MG63 (cell line): ENCODE data around the gene ENDOG. TPM values are rescaled to one million over a fixed set of nuclear protein-coding genes. Genes with fewer than 3 reads are reported as not detected.
"Not testable (repeated sequence)": the region's sequence is repeated elsewhere in the genome, so short reads cannot be mapped to it uniquely, and the experiment has no call there.

Experiments used
- DNase-seq: peaks from one replicate; pipeline ENCODE4 v3.0.0-alpha.2; 2020
- H3K27me3 ChIP-seq: fragments of 250-450 bp; sonication (Bioruptor Pico); 2 replicates; pipeline ENCODE4 v1.5.1; 2020; ENCODE audit warnings: mild to moderate bottlenecking, moderate library complexity
- H3K36me3 ChIP-seq: fragments of 250-450 bp; sonication (Bioruptor Pico); 2 replicates; pipeline ENCODE4 v1.5.1; 2020; ENCODE audit warnings: mild to moderate bottlenecking, moderate library complexity
- H3K4me3 ChIP-seq: fragments of 250-450 bp; sonication (Bioruptor Pico); 2 replicates; pipeline ENCODE4 v1.5.1; 2020; ENCODE audit warnings: mild to moderate bottlenecking, moderate library complexity
- H3K9me3 ChIP-seq: fragments of 250-450 bp; sonication (Bioruptor Pico); 2 replicates; pipeline ENCODE4 v1.5.1; 2020; ENCODE audit warnings: mild to moderate bottlenecking, moderate library complexity
- total RNA-seq: library from RNA; depleted of rRNA; stranded (reverse); fragments of >200 nt; shearing (Covaris generic); gene quantifications from 2 replicates; pipeline ENCODE4 v1.2.3, GENCODE V29; 2014; ENCODE audit warnings: low replicate concordance

ENDOG gene
- total RNA-seq, 1 experiment from 2014 or later, result 19.7 TPM

DNA sequence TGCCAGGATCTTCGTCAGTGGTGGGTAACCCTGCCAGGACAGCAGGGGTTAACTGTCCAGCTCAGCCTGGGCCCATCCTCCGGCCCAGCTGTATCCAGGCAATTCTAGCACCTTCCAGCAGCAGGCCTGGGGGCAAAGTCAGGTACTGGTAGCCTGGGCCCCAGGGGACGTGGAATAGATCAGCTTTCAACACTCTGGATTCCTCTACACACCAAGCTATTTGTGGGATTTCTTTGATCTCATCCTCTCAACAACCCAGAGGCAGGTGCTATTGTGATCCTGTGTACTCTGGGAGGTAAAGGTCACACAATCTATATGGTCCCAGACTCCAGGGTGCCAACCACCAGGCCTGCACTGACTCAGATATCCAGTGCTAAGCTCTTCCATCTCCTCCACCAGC, 20.0 kb downstream of the ENDOG start:
- no peaks in the 10 kb centered on the region for H3K9me3 ChIP-seq
- no peaks in the 10 kb centered on the region for H3K36me3 ChIP-seq
- H3K27me3 ChIP-seq, result no peaks in the 10 kb centered on the region
- no peak for DNase-seq
- no peak overlapping the region for H3K4me3 ChIP-seq

GRCh38 chr9:128840524-128840923, 22.2 kb downstream of the ENDOG start:
- Histone ChIP-seq H3K36me3 (no peaks in the 10 kb centered on the region), H3K27me3 (no peaks in the 10 kb centered on the region), H3K9me3 (no peaks in the 10 kb centered on the region), H3K4me3 (no peak overlapping the region)
- no peak for DNase-seq

DNA sequence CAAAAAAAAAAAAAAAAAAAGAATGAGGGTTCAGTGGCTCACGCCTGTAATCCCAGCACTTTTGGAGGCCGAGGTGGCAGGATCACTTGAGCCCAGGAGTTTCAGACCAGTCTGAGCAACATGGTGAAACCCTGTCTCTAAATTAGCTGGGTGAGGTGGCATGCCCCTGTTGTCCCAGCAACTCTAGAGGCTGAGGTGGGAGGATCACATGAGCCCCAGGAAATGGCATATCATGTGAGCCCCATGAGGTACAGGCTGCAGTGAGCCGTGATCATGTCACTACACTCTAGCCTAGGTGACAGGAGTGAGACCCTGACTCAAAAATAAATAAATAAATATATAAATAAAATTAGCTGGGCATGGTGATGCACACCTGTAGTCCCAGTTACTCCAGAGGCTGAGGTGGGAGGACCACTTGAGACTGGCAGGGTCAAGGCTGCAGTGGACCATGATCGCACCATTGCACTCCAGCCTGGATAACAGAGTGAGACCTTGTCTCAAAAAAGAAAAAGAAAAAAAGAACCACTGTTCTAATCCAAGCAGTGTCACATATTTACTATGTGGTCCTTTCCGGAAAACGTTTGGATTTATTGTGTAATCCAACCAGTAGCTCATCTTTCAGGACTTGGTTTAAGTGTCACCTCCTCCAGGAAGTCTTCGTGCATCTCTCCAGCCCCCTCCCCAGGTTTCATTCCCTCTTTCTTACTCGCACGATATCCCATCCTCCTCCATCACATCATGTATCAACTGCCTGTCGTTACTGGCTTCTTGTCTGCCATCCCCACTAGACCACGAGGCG, 23.6 kb downstream of the ENDOG start:
- Histone ChIP-seq H3K27me3 (no peaks in the 10 kb centered on the region), H3K4me3 (no peak overlapping the region), H3K36me3 (no peaks in the 10 kb centered on the region), H3K9me3 (no peaks in the 10 kb centered on the region)
- no peak for DNase-seq

DNA sequence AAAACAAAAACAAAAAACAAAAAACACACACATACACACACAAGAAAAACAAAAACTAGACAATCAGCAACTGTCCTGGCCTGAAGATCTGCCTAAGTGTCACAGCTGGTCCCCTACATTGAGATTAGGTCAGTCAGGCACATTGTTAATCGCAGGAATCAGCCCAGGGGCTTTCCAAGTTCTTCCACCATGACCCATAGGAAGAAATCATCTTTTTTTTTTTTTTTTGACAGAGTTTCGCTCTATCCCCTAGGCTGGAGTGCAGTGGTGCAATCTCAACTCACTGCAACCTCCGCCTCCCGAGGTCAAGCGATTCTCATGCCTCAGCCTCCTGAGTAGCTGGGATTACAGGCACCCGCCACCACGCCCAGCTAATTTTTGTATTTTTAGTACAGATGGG, 24.9 kb downstream of the ENDOG start:
- H3K36me3 ChIP-seq, H3K4me3 ChIP-seq, DNase-seq, H3K9me3 ChIP-seq, H3K27me3 ChIP-seq: not testable (repeated sequence)

DNA sequence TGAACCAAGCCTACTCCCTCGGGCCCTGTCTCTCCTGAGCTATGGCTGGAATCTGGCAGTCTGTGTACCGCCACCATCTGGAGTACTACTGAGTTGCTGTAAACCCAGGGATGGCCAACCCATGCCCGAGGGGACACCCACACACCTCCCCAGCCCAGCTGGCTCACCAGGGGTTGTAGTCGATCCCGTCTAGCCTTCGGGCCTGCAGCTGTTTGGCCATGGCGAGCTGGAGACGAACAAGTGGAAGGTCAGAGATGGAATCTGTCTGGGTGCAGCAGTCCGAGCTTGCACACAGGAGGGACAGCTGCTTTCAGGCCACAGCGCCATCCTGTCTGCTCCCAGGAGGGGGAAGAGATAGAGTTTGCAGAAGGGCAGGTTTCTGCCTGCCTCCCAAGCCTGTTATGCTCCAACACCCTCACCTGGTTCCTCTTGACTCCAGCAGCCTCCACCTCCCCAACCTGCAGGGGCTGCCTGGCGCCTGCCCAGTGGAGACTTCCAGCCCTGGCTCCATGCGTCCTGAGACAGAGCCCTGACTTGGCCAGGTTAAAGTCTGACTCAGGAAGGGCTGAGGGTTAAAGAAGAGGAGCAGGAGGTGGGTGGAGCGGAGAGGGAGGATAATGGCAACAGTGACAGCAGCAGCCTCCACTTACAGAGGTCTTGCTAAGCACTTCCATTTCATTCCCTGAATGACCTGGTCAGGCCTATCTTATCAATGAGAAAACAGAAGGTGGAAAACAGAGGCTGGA, 27.1 kb downstream of the ENDOG start:
- Histone ChIP-seq H3K36me3 (no peaks in the 10 kb centered on the region), H3K4me3 (no peak overlapping the region), H3K9me3 (peaks cover 7% of the 10 kb centered on the region), H3K27me3 (no peaks in the 10 kb centered on the region)
- no peak for DNase-seq

DNA sequence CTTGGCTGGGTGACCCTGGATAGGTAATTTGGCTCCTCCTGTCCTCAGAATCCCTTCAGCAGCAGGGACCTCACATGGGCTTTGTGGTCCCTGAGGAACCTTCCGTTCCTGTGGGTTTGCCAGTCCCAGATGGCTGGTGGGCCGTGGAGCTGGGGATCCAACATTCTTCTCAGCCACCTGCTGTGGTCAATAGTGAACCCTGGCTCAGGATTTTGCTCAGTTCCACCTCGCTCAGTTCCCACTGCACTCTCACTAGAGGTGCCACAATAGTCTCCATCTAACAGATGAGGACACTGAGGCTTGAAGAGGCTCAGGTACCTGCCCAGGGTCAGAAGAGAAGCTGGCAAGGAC, 28.4 kb downstream of the ENDOG start:
- DNase-seq, result no peak
- Histone ChIP-seq H3K4me3 (no peak overlapping the region), H3K9me3 (peaks cover 8% of the 10 kb centered on the region), H3K27me3 (no peaks in the 10 kb centered on the region), H3K36me3 (no peaks in the 10 kb centered on the region)

DNA sequence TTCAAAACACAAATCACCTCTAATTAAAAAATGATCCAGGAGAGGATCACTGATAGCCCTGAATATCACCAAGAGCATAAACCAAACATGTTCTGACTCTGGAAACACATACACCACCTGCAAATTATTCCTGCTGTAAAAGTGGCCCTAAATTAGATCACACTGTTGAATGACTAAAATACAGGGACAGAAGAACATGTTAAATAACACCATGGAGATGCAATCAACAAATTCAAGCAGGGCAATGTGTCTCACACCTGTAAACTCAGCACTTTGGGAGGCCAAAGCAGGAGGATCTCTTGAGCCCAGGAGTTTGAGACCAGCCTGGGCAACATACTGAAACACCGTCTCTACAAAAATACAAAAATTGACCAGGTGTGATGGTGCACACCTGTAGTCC, 29.5 kb downstream of the ENDOG start:
- no peak for DNase-seq
- Histone ChIP-seq H3K36me3 (no peaks in the 10 kb centered on the region), H3K27me3 (no peaks in the 10 kb centered on the region), H3K4me3 (no peak overlapping the region), H3K9me3 (peaks cover 8% of the 10 kb centered on the region)

DNA sequence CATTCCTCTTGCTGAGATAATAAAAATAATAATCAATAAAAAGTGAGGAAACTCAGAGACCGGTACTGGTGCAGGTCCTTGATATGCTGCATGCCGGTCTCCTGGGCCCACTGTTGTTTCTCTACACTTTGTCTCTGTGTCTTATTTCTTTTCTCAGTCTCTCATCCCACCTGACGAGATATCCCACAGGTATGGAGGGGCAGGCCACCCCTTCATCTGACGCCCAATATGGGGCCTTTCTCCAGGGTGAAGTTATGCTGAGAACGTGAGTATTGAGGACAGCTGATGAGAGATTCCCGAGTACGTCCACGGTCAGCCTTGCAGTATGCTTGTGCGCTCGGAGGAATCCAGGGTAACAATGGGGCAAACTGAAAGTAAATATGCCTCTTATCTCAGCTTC, 32.7 kb downstream of the ENDOG start:
- H3K27me3 ChIP-seq, H3K4me3 ChIP-seq, H3K9me3 ChIP-seq, H3K36me3 ChIP-seq, DNase-seq: not testable (repeated sequence)

DNA sequence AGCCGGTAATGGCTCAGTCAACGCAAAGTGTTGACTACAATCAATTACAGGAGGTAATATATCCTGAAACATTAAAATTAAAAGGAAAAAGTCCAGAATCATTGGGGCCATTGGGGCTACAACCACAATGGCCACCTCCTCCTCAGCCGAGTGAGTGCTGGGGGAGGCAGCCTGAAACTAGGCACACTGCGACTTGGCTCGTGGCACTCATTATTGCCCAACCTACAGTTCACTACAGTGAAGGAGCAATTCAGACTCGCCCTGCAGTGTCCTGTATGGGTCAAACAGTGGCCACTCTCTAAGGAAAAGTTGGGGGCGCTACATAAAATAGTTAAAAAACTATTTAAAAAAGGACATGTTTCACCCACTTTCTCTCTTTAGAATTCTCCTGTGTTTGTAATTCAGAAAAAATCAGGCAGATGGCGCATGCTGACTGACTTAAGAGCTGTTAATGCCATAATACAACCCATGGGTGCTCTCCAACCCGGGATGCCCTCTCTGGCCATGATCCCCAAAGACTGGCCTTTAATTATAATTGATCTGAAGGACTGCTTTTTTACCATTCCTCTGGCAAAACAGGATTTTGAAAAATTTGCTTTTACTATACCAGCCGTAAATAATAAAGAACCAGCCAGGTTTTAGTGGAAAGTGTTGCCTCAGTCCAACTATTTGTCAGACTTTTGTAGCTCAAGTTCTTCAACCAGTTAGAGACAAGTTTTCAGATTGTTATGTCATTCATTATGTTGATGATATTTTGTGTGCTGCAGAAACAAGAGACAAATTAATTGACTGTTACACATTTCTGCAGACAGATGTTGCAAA, 33.7 kb downstream of the ENDOG start:
- not testable (repeated sequence) for H3K4me3 ChIP-seq, H3K9me3 ChIP-seq, H3K36me3 ChIP-seq, H3K27me3 ChIP-seq
- peak; percentile 15 for DNase-seq

- not testable (repeated sequence) for H3K4me3 ChIP-seq, H3K9me3 ChIP-seq, H3K36me3 ChIP-seq, DNase-seq, H3K27me3 ChIP-seq
These were observed 34.3 kb downstream of the ENDOG start for GRCh38 chr9:128852646-128853045.

- DNase-seq, H3K36me3 ChIP-seq: not testable (repeated sequence)
These were observed 36.2 kb downstream of the ENDOG start for GRCh38 chr9:128854454-128854853.

GRCh38 chr9:128858476-128858875, 40.2 kb downstream of the ENDOG start:
- H3K9me3 ChIP-seq, H3K36me3 ChIP-seq, DNase-seq, H3K27me3 ChIP-seq, H3K4me3 ChIP-seq: not testable (repeated sequence)

More at GRCh38 chr9:128854454-128854853, 36.2 kb downstream of the ENDOG start:
- not testable (repeated sequence) for H3K4me3 ChIP-seq, H3K27me3 ChIP-seq, H3K9me3 ChIP-seq

GRCh38 chr9:128860937-128861336, 42.6 kb downstream of the ENDOG start:
- no peak for DNase-seq
- Histone ChIP-seq H3K9me3 (no peaks in the 10 kb centered on the region), H3K27me3 (no peaks in the 10 kb centered on the region), H3K4me3 (no peak overlapping the region), H3K36me3 (no peaks in the 10 kb centered on the region)

GRCh38 chr9:128861501-128861900, 43.2 kb downstream of the ENDOG start:
- Histone ChIP-seq H3K4me3 (no peak overlapping the region), H3K27me3 (no peaks in the 10 kb centered on the region), H3K36me3 (no peaks in the 10 kb centered on the region), H3K9me3 (no peaks in the 10 kb centered on the region)
- no peak for DNase-seq

GRCh38 chr9:128862401-128862851, 44.1 kb downstream of the ENDOG start:
- Histone ChIP-seq H3K27me3 (no peaks in the 10 kb centered on the region), H3K9me3 (no peaks in the 10 kb centered on the region), H3K36me3 (no peaks in the 10 kb centered on the region), H3K4me3 (no peak overlapping the region)
- DNase-seq, result no peak

GRCh38 chr9:128863647-128864046, 45.3 kb downstream of the ENDOG start:
- H3K4me3 ChIP-seq, result no peak overlapping the region
- no peaks in the 10 kb centered on the region for H3K27me3 ChIP-seq
- peak; percentile 59 for DNase-seq
- H3K9me3 ChIP-seq, result no peaks in the 10 kb centered on the region
- H3K36me3 ChIP-seq, result no peaks in the 10 kb centered on the region
